Activated gamma-delta T cell (primary cell): ENCODE measurements around the gene MAMDC2.
"Not testable (repeated sequence)": the region's sequence is repeated elsewhere in the genome, so short reads cannot be mapped to it uniquely, and the experiment has no call there.

Experiments
- DNase-seq: peaks from one replicate; lab custom pipeline; 2025; lab: John Stamatoyannopoulos, UW

Gene MAMDC2

GRCh38 chr9:70197216-70198044, 153.8 kb downstream of the MAMDC2 start:
- DNase-seq: no peak

- DNase-seq: not testable (repeated sequence)
Measured at GRCh38 chr9:70204743-70205142, 161.1 kb downstream of the MAMDC2 start.

- DNase-seq: no peak
Measured at GRCh38 chr9:70205366-70206020, 161.8 kb downstream of the MAMDC2 start.

GRCh38 chr9:70217029-70217428, 173.4 kb downstream of the MAMDC2 start:
- no peak for DNase-seq

- no peak for DNase-seq
Measured at GRCh38 chr9:70218767-70219166, 175.1 kb downstream of the MAMDC2 start.

GRCh38 chr9:70220216-70220615, 176.6 kb downstream of the MAMDC2 start:
- no peak for DNase-seq

GRCh38 chr9:70222354-70222753, 178.7 kb downstream of the MAMDC2 start:
- DNase-seq: no peak

- no peak for DNase-seq
Measured at GRCh38 chr9:70228118-70228517, 184.5 kb downstream of the MAMDC2 start.

- DNase-seq: no peak
Measured at GRCh38 chr9:70228611-70229010, 185.0 kb downstream of the MAMDC2 start.

GRCh38 chr9:70229026-70229425, 185.4 kb downstream of the MAMDC2 start:
- DNase-seq: no peak

GRCh38 chr9:70229579-70229978, 185.9 kb downstream of the MAMDC2 start:
- DNase-seq: no peak

- DNase-seq: no peak
Measured at GRCh38 chr9:70232476-70232875, 188.8 kb downstream of the MAMDC2 start.

- DNase-seq: not testable (repeated sequence)
Measured at GRCh38 chr9:70234208-70234607, 190.6 kb downstream of the MAMDC2 start.

- not testable (repeated sequence) for DNase-seq
Measured at GRCh38 chr9:70245952-70246351, 202.3 kb downstream of the MAMDC2 start.

GRCh38 chr9:70250221-70250620, 206.6 kb downstream of the MAMDC2 start:
- DNase-seq: no peak

GRCh38 chr9:70255486-70255885, 211.8 kb downstream of the MAMDC2 start:
- DNase-seq: no peak

GRCh38 chr9:70256123-70256551, 212.5 kb downstream of the MAMDC2 start:
- no peak for DNase-seq

GRCh38 chr9:70257502-70257901, 213.9 kb downstream of the MAMDC2 start:
- DNase-seq: no peak

GRCh38 chr9:70257991-70258691, 214.5 kb downstream of the MAMDC2 start:
- peak; percentile 48 for DNase-seq

- peak; percentile 80 for DNase-seq
Measured at GRCh38 chr9:70258692-70259511, 215.3 kb downstream of the MAMDC2 start, which contains the start of gene SMC5. TSS of gene SMC5 (plus strand) at chr9:70258978. CDS start at chr9:70259079, 101 bp downstream.

- no peak for DNase-seq
Measured at GRCh38 chr9:70259512-70259802, 215.8 kb downstream of the MAMDC2 start.

GRCh38 chr9:70260007-70260443, 216.4 kb downstream of the MAMDC2 start:
- no peak for DNase-seq
